B cell (primary cell): Measurements from ENCODE around the gene CRISPLD2. TPM values are rescaled to one million over a fixed set of nuclear protein-coding genes. Genes with fewer than 3 reads are reported as not detected.

ENCODE experiments used
- ATAC-seq: fragments of 200-7000 bp; cut with Tn5 transposase; one replicate; pipeline ENCODE4 v1.10.0; 2021; ENCODE audit warnings: low read depth, mild to moderate bottlenecking, moderate number of reproducible peaks, moderate library complexity
- CTCF ChIA-PET: fragments of 350-600 bp; sonication (Branson Sonifier 250); formaldehyde crosslinking; loops from one replicate; lab custom pipeline; 2021; ENCODE audit warnings: antibody characterized with exemption, inconsistent platforms; lab: Charles Lee
- POLR2A ChIA-PET: fragments of 350-600 bp; sonication (Branson Sonifier 250); formaldehyde crosslinking; loops from one replicate; lab custom pipeline; 2021; ENCODE audit warnings: antibody characterized with exemption; lab: Charles Lee
- DNase-seq: peaks from one replicate; pipeline ENCODE4 v3.0.0; 2013
- H2AFZ ChIP-seq: 2 replicates; pipeline ENCODE4 v1.6.1; 2012; ENCODE audit warnings: mild to moderate bottlenecking, low read depth, low read length; ENCODE audit not compliant: insufficient read depth, poor library complexity, severe bottlenecking
- H3K27ac ChIP-seq, 2 donors: 1 replicate in 1 of 2; 2 replicates in 1 of 2; pipeline ENCODE4 v1.5.1; 2012 to 2013; ENCODE audit warnings: low read length in 2 of 2, mild to moderate bottlenecking in 2 of 2, moderate library complexity in 1 of 2
- H3K27me3 ChIP-seq, 4 experiments: fragments of 200-600 bp in 1 of 4; sonication (generic) in 1 of 4; replicated peaks in 1 of 4; 1 replicate in 2 of 4; 2 replicates in 2 of 4; pipeline versions ENCODE4 v1.6.1 to v1.7.0; 2013 to 2016; ENCODE audit warnings: low read length in 3 of 4, mild to moderate bottlenecking in 2 of 4, mixed read lengths in 1 of 4, moderate library complexity in 1 of 4; ENCODE audit not compliant: insufficient read depth in 4 of 4, control insufficient read depth in 3 of 4; ENCODE audit errors: control extremely low read depth in 1 of 4
- H3K36me3 ChIP-seq, 2 experiments: replicated peaks in 1 of 2; 1 replicate in 1 of 2; 2 replicates in 1 of 2; pipeline versions ENCODE4 v1.6.1 to v1.7.1; 2013; ENCODE audit warnings: low read length in 1 of 2; ENCODE audit not compliant: insufficient read depth in 2 of 2, control insufficient read depth in 1 of 2; ENCODE audit errors: control extremely low read depth in 1 of 2, extremely low read depth in 1 of 2
- H3K4me1 ChIP-seq, 2 donors: fragments of 200-600 bp in 1 of 2; sonication (generic) in 1 of 2; 1 replicate in 1 of 2; 2 replicates in 1 of 2; pipeline versions ENCODE4 v1.5.1 to v1.6.1; 2013 to 2017; ENCODE audit warnings: low read length in 2 of 2; ENCODE audit not compliant: control insufficient read depth in 2 of 2, insufficient read depth in 2 of 2
- H3K4me2 ChIP-seq: replicated peaks from 2 replicates; pipeline ENCODE3; 2012; ENCODE audit warnings: mild to moderate bottlenecking, low read depth, low read length; ENCODE audit not compliant: poor library complexity, severe bottlenecking
- H3K4me3 ChIP-seq, 5 experiments: fragments of 200-600 bp in 1 of 5; sonication (generic) in 1 of 5; 1 replicate in 3 of 5; 2 replicates in 2 of 5; pipeline versions ENCODE4 v1.5.1 to v1.7.0; 2011 to 2016; ENCODE audit warnings: low read length in 4 of 5, mild to moderate bottlenecking in 4 of 5, low read depth in 2 of 5, control low read depth in 1 of 5, moderate library complexity in 1 of 5; ENCODE audit not compliant: insufficient read depth in 1 of 5; ENCODE audit errors: control extremely low read depth in 1 of 5, extremely low read depth in 1 of 5
- H3K79me2 ChIP-seq: fragments of 200-600 bp; sonication (generic); one replicate; pipeline ENCODE4 v1.6.0; 2016; ENCODE audit warnings: low read length; ENCODE audit not compliant: control insufficient read depth, insufficient read depth
- H3K9ac ChIP-seq: fragments of 200-600 bp; sonication (generic); 2 replicates; pipeline ENCODE4 v1.6.1; 2017; ENCODE audit warnings: mild to moderate bottlenecking, low read length, moderate library complexity
- H3K9me3 ChIP-seq, 3 donors: one replicate each; pipeline versions ENCODE4 v1.6.1 to v1.7.1; 2013; ENCODE audit warnings: low read length in 2 of 3; ENCODE audit not compliant: control insufficient read depth in 2 of 3, insufficient read depth in 1 of 3; ENCODE audit errors: control extremely low read depth in 1 of 3
- H4K20me1 ChIP-seq: 2 replicates; pipeline ENCODE4 v1.6.0; 2012; ENCODE audit warnings: mild to moderate bottlenecking, low read length; ENCODE audit not compliant: insufficient read depth, control insufficient read depth, poor library complexity, severe bottlenecking
- H3K27ac Mint-ChIP-seq: one replicate; pipeline ENCODE4 v1.8.0; 2021; ENCODE audit warnings: mixed read lengths
- H3K27me3 Mint-ChIP-seq: one replicate; pipeline ENCODE4 v1.8.0; 2021; ENCODE audit warnings: mixed read lengths
- H3K4me1 Mint-ChIP-seq: one replicate; pipeline ENCODE4 v1.8.0; 2021; ENCODE audit warnings: mixed read lengths
- H3K4me3 Mint-ChIP-seq: one replicate; pipeline ENCODE4 v1.8.0; 2021; ENCODE audit warnings: mixed read lengths
- H3K9me3 Mint-ChIP-seq: one replicate; pipeline ENCODE4 v1.8.0; 2022; ENCODE audit warnings: mixed read lengths; ENCODE audit not compliant: insufficient read depth
- EZH2 ChIP-seq: IDR thresholded peaks from 2 replicates; pipeline ENCODE4 v1.6.1; 2012; ENCODE audit warnings: borderline replicate concordance, low read depth, mild to moderate bottlenecking, moderate library complexity, low read length; ENCODE audit not compliant: insufficient read depth, poor library complexity, severe bottlenecking
- WGBS: methylation state at CpG from one replicate; pipeline ENCODE4 v1.1.5; 2013; ENCODE audit warnings: missing lambda C conversion rate; ENCODE audit not compliant: insufficient coverage; 5-methylcytosine and 5-hydroxymethylcytosine counted together
- intact Hi-C: fragments of 100-400 bp; cut with micrococcal nuclease; formaldehyde crosslinking; loops from one replicate; pipeline ENCODE4 v1.10.0; 2022
- polyA plus RNA-seq: library from polyadenylated mRNA; depleted of rRNA; stranded (reverse); fragments of >200 nt; gene quantifications from 2 replicates; pipeline ENCODE4 v1.2.3, GENCODE V29; 2012
- total RNA-seq, 2 donors: library from RNA; stranded (reverse); fragments of 120-200 nt in 1 of 2; gene quantifications; 1 replicate in 1 of 2; 2 replicates in 1 of 2; pipeline versions ENCODE4 v1.2.3 to v1.2.4, GENCODE V29; 2013 to 2022
- TF ChIP-seq, protein P1 (sequence below): fragments of 200-600 bp; IDR thresholded peaks from one replicate; pipeline ENCODE4 v1.8.0; 2022; ENCODE audit warnings: antibody characterized with exemption, mild to moderate bottlenecking

Gene CRISPLD2
- total and polyA plus RNA-seq, 2 donors (not counting 1 experiment from before 2014, with no cell fraction given), result 0.25 to 0.37 TPM

DNA sequence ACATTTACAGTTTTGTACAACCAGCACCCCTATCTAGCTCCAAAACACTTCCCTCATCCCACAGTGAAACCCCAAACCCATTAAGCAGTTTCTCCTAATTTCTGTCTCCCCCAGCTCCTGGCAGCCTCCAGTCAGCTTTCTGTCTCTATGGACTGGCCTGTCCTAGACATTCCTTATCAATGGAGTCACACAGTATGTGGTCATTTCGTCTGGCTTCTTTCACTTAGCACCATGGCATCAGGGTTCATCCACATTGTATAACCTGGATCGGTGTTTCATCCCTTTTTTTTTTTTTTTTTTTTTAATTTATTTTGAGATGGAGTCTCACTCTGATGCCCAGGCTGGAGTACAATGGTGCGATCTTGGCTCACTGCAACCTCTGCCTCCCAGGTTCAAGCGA lies 123.0 kb downstream of the CRISPLD2 start:
- Histone ChIP-seq H4K20me1 (no peaks in the 10 kb centered on the region), H3K4me2 (no peak overlapping the region), H3K9me3 (no peaks in the 10 kb centered on the region), H3K27me3 (peaks cover 0 to 3% (median under 1%) of the 10 kb centered on the region in 4 experiments), H3K4me3 (no peak overlapping the region), H3K4me1 (peaks cover 0 to 10% of the 10 kb centered on the region in 2 donors), H2AFZ (no peak overlapping the region), H3K27ac (no peak overlapping the region), H3K79me2 (no peaks in the 10 kb centered on the region), H3K36me3 (no peaks in the 10 kb centered on the region), H3K9ac (no peak overlapping the region)
- ChIA-PET CTCF (interaction anchor here (1.1 to 3.2 kb wide), 2 partner anchors 10 to 18 kb away, joined by 3 to 16 read pairs; no protein-coding TSS in a partner anchor), POLR2A (no interaction called here)
- intact Hi-C loops, result no loop called here
- no peak for ATAC-seq
- no peak for DNase-seq
- H3K27me3 Mint-ChIP-seq, result peaks cover 27% of the 10 kb centered on the region
- H3K4me1 Mint-ChIP-seq, result peaks cover 8% of the 10 kb centered on the region
- WGBS, result 100% methylated on average over 2 of the region's 4 CpGs
- no peak overlapping the region for H3K4me3 Mint-ChIP-seq
- no peaks in the 10 kb centered on the region for H3K9me3 Mint-ChIP-seq
- H3K27ac Mint-ChIP-seq, result no peak overlapping the region
- TF ChIP-seq, protein P1, sequence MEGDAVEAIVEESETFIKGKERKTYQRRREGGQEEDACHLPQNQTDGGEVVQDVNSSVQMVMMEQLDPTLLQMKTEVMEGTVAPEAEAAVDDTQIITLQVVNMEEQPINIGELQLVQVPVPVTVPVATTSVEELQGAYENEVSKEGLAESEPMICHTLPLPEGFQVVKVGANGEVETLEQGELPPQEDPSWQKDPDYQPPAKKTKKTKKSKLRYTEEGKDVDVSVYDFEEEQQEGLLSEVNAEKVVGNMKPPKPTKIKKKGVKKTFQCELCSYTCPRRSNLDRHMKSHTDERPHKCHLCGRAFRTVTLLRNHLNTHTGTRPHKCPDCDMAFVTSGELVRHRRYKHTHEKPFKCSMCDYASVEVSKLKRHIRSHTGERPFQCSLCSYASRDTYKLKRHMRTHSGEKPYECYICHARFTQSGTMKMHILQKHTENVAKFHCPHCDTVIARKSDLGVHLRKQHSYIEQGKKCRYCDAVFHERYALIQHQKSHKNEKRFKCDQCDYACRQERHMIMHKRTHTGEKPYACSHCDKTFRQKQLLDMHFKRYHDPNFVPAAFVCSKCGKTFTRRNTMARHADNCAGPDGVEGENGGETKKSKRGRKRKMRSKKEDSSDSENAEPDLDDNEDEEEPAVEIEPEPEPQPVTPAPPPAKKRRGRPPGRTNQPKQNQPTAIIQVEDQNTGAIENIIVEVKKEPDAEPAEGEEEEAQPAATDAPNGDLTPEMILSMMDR, result no peak
- TF ChIP-seq EZH2, result no peak

- H3K4me3 ChIP-seq, result no peak overlapping the region
- peaks cover 12% of the 10 kb centered on the region for H3K4me1 Mint-ChIP-seq
- no peak overlapping the region for H3K27ac Mint-ChIP-seq
- no peak for ATAC-seq
- TF ChIP-seq, protein P1, result no peak
- TF ChIP-seq EZH2, result no peak
- no peak overlapping the region for H3K4me3 Mint-ChIP-seq
- peaks cover 0 to 9% (median 3%) of the 10 kb centered on the region in 4 experiments for H3K27me3 ChIP-seq
- H3K9ac ChIP-seq, result no peak overlapping the region
- no peaks in the 10 kb centered on the region for H3K36me3 ChIP-seq
- H3K4me1 ChIP-seq, result peaks cover 0 to 18% of the 10 kb centered on the region in 2 donors
- no peaks in the 10 kb centered on the region for H3K9me3 Mint-ChIP-seq
- POLR2A ChIA-PET, result no interaction called here
- intact Hi-C loops, result no loop called here
- H3K27ac ChIP-seq, result no peak overlapping the region
- CTCF ChIA-PET, result interaction anchor here (1.1 to 3.2 kb wide), 2 partner anchors 9 to 19 kb away, joined by 3 to 16 read pairs; no protein-coding TSS in a partner anchor
- no peaks in the 10 kb centered on the region for H3K79me2 ChIP-seq
- H3K4me2 ChIP-seq, result no peak overlapping the region
- no peak overlapping the region for H2AFZ ChIP-seq
- no peak for DNase-seq
- H4K20me1 ChIP-seq, result no peaks in the 10 kb centered on the region
- WGBS, result 77% methylated on average over 2 of the region's 4 CpGs
- peaks cover 0 to 5% (median 0%) of the 10 kb centered on the region in 3 donors for H3K9me3 ChIP-seq
- H3K27me3 Mint-ChIP-seq, result peaks cover 32% of the 10 kb centered on the region
These were observed 123.8 kb downstream of the CRISPLD2 start for GRCh38 chr16:84943620-84944019.
